GM23338 (cell line): Measurements from ENCODE around the gene SMURF1. TPM values are rescaled to one million over a fixed set of nuclear protein-coding genes. Genes with fewer than 3 reads are reported as not detected.

Experiments
- ATAC-seq: fragments of 200-7000 bp; cut with Tn5 transposase; 3 replicates; pipeline ENCODE4 v1.9.1; 2020
- DNase-seq: peaks from one replicate; pipeline ENCODE4 v3.0.0-alpha.2; 2015; ENCODE audit warnings: low spot score
- H2AFZ ChIP-seq: fragments of 200-600 bp; sonication (generic); 2 replicates; pipeline ENCODE4 v1.8.0; 2016; ENCODE audit warnings: antibody characterized with exemption, mild to moderate bottlenecking, moderate library complexity
- H3F3A ChIP-seq: fragments of 200-600 bp; sonication (generic); replicated peaks from 2 replicates; pipeline ENCODE4 v1.8.0; 2017; ENCODE audit warnings: antibody characterized with exemption, mixed run types, low read depth
- H3K27ac ChIP-seq: fragments of 200-600 bp; sonication (generic); 2 replicates; pipeline ENCODE4 v1.6.1; 2016; ENCODE audit warnings: low read depth
- H3K27me3 ChIP-seq: fragments of 200-600 bp; sonication (generic); 2 replicates; pipeline ENCODE4 v1.8.0; 2016; ENCODE audit warnings: mild to moderate bottlenecking, mixed run types, moderate library complexity; ENCODE audit not compliant: insufficient read depth
- H3K36me3 ChIP-seq: fragments of 200-600 bp; sonication (generic); 2 replicates; pipeline ENCODE4 v1.8.0; 2016; ENCODE audit warnings: mild to moderate bottlenecking; ENCODE audit not compliant: insufficient read depth
- H3K4me1 ChIP-seq: fragments of 200-600 bp; sonication (generic); 2 replicates; pipeline ENCODE4 v1.8.0; 2016; ENCODE audit warnings: mild to moderate bottlenecking, moderate library complexity; ENCODE audit not compliant: insufficient read depth
- H3K4me2 ChIP-seq: fragments of 200-600 bp; sonication (generic); 2 replicates; pipeline ENCODE4 v1.7.1; 2017; ENCODE audit warnings: mixed run types
- H3K4me3 ChIP-seq: fragments of 200-600 bp; sonication (generic); 2 replicates; pipeline ENCODE4 v1.6.1; 2016; ENCODE audit warnings: mixed run types
- H3K79me2 ChIP-seq: fragments of 200-600 bp; sonication (generic); replicated peaks from 2 replicates; pipeline ENCODE4 v1.8.0; 2017; ENCODE audit warnings: mild to moderate bottlenecking; ENCODE audit not compliant: insufficient read depth
- H3K9me2 ChIP-seq: fragments of 200-600 bp; sonication (generic); 2 replicates; pipeline ENCODE4 v1.8.0; 2017; ENCODE audit not compliant: insufficient read depth
- H4K20me1 ChIP-seq: fragments of 200-600 bp; sonication (generic); replicated peaks from 2 replicates; pipeline ENCODE4 v1.8.0; 2017; ENCODE audit warnings: mild to moderate bottlenecking; ENCODE audit not compliant: insufficient read depth
- H3K27ac Mint-ChIP-seq: 2 replicates; pipeline ENCODE4 v1.8.0; 2020; ENCODE audit warnings: inconsistent platforms, mild to moderate bottlenecking, moderate library complexity, mixed read lengths
- H3K27me3 Mint-ChIP-seq: 3 replicates; pipeline ENCODE4 v1.8.0; 2022; ENCODE audit warnings: low read depth, mild to moderate bottlenecking, moderate library complexity, mixed read lengths, inconsistent platforms; ENCODE audit not compliant: insufficient read depth, poor library complexity
- H3K36me3 Mint-ChIP-seq: 3 replicates; pipeline ENCODE4 v1.8.0; 2021; ENCODE audit warnings: low read depth, mild to moderate bottlenecking, inconsistent platforms, moderate library complexity, mixed read lengths
- H3K4me1 Mint-ChIP-seq: 3 replicates; pipeline ENCODE4 v1.8.0; 2020; ENCODE audit warnings: mild to moderate bottlenecking, inconsistent platforms, mixed read lengths
- H3K4me3 Mint-ChIP-seq: 3 replicates; pipeline ENCODE4 v1.8.0; 2021; ENCODE audit warnings: moderate library complexity, mild to moderate bottlenecking, inconsistent platforms, mixed read lengths
- H3K9me3 Mint-ChIP-seq: 3 replicates; pipeline ENCODE4 v1.8.0; 2020; ENCODE audit warnings: moderate library complexity, mild to moderate bottlenecking, inconsistent platforms, mixed read lengths
- EZH2 ChIP-seq: fragments of 200-600 bp; sonication (generic); IDR thresholded peaks from one replicate; pipeline ENCODE4 v1.8.0; 2017; ENCODE audit warnings: antibody characterized with exemption, mild to moderate bottlenecking, low read depth; ENCODE audit not compliant: unreplicated experiment
- EZH2phosphoT487 ChIP-seq: fragments of 200-600 bp; sonication (generic); IDR thresholded peaks from one replicate; pipeline ENCODE4 v1.8.1; 2018; ENCODE audit warnings: antibody characterized with exemption; ENCODE audit not compliant: unreplicated experiment
- JUNB ChIP-seq: IDR thresholded peaks from one replicate; pipeline ENCODE4 v1.6.1; 2016; ENCODE audit warnings: antibody characterized with exemption; ENCODE audit not compliant: unreplicated experiment
- NANOG ChIP-seq: IDR thresholded peaks from 2 replicates; pipeline ENCODE4 v1.6.1; 2016; ENCODE audit warnings: antibody characterized with exemption, borderline replicate concordance
- POLR2AphosphoS5 ChIP-seq: IDR thresholded peaks from 2 replicates; pipeline ENCODE4 v1.6.1; 2016; ENCODE audit warnings: antibody characterized with exemption, low read depth
- STAT1 ChIP-seq: IDR thresholded peaks from one replicate; pipeline ENCODE4 v1.6.1; 2016; ENCODE audit warnings: antibody characterized with exemption; ENCODE audit not compliant: unreplicated experiment
- ZNF114 ChIP-seq: fragments of 250-450 bp; sonication (Bioruptor Pico); IDR thresholded peaks from 2 replicates; pipeline ENCODE4 v1.5.0; 2020; ENCODE audit warnings: mild to moderate bottlenecking, moderate library complexity
- ZNF331 ChIP-seq: fragments of 250-450 bp; sonication (Bioruptor Pico); IDR thresholded peaks from 2 replicates; pipeline ENCODE4 v1.5.0; 2020; ENCODE audit warnings: low read depth, mild to moderate bottlenecking, moderate library complexity
- polyA plus RNA-seq: library from polyadenylated mRNA; unstranded; fragments of >200 nt; fragmentation: Nextera tagmentation; extraction: Ambion mirVana; gene quantifications from 2 replicates; pipeline ENCODE4 v1.2.1, GENCODE V29; 2016
- total RNA-seq: library from RNA; depleted of rRNA; stranded (reverse); fragments of >200 nt; shearing (Covaris generic); gene quantifications from 2 replicates; pipeline ENCODE4 v1.2.3, GENCODE V29; 2014
- TF ChIP-seq, protein P1 (sequence below): IDR thresholded peaks from 2 replicates; pipeline ENCODE4 v1.6.1; 2016; ENCODE audit warnings: antibody characterized with exemption
- TF ChIP-seq, protein P2 (sequence below): fragments of 250-450 bp; sonication (Bioruptor Pico); IDR thresholded peaks from 2 replicates; pipeline ENCODE4 v1.5.0; 2020; ENCODE audit warnings: mild to moderate bottlenecking, moderate library complexity
- TF ChIP-seq, protein P3 (sequence below), 2 experiments: fragments of 200-600 bp in 1 of 2; sonication (generic) in 1 of 2; conservative IDR thresholded peaks; 2 replicates each; pipeline versions ENCODE4 v1.5.1 to v1.6.1; 2016 to 2017; ENCODE audit warnings: antibody characterized with exemption in 2 of 2, low read depth in 2 of 2, mild to moderate bottlenecking in 2 of 2, moderate library complexity in 1 of 2

SMURF1 gene
- total and polyA plus RNA-seq, 2 experiments from 2014 or later = 5.8 to 23.9 TPM

DNA sequence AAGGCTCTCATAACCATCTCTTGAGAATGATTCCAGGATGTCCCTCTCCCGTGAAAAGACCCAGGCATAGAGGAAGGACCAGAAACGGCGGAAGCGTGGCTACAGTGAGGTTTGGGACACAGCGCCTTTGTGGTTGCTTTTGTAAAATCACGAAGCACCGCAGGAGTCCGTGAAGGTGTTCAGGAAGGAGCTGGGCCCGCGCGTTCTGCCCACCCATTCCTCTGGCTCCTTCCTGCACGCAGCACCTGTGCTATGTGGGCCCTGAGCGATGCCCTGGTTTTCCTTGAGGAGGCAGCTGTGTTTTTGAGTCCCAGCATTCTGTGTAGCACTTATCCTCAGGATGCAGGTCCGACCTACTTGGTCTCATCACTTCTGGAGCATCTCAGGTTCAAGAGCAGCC lies 152.8 kb downstream of the SMURF1 start:
- Mint-ChIP-seq H3K36me3 (peaks cover 91% of the 10 kb centered on the region), H3K4me1 (no peaks in the 10 kb centered on the region), H3K4me3 (no peak overlapping the region), H3K9me3 (peaks cover 1% of the 10 kb centered on the region; the same call in 1 of the 3 replicates), H3K27ac (no peak overlapping the region), H3K27me3 (peaks cover 13% of the 10 kb centered on the region)
- TF ChIP-seq EZH2 (no peak), ZNF114 (CRISPR knock-in tag) (no peak), NANOG (no peak), POLR2AphosphoS5 (no peak)
- Histone ChIP-seq H3K4me3 (no peak overlapping the region), H3K79me2 (no peaks in the 10 kb centered on the region), H3K27ac (no peak overlapping the region), H3K9me2 (no peaks in the 10 kb centered on the region), H3F3A (no peaks in the 10 kb centered on the region), H3K4me1 (no peaks in the 10 kb centered on the region), H3K27me3 (no peaks in the 10 kb centered on the region), H3K36me3 (peaks cover 33% of the 10 kb centered on the region), H4K20me1 (peaks cover 20% of the 10 kb centered on the region), H3K4me2 (no peak overlapping the region), H2AFZ (no peak overlapping the region)
- DNase-seq (no peak), ATAC-seq (no peak)

DNA sequence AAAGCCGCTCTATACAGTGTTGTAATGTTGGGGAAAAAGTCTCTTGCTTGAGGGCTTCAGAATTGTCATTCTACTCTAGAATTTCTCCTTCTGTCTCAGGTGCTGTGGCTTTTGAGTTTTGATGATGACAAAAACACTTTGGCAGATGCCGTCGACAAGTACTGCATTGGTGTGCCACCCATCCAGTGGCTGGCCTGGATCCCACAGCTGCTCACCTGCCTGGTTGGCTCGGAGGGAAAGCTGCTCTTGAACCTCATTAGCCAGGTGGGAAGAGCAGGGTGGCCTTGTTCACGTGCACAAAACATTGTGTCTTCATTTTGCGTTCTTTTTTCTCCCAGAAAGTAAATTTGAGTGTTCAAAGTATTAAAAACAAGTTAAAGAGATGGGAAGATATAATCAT lies 153.6 kb downstream of the SMURF1 start:
- Mint-ChIP-seq H3K27me3 (peaks cover 13% of the 10 kb centered on the region), H3K9me3 (peaks cover 7% of the 10 kb centered on the region; the same call in 1 of the 3 replicates), H3K27ac (no peak overlapping the region), H3K36me3 (peaks cover 91% of the 10 kb centered on the region), H3K4me1 (no peaks in the 10 kb centered on the region), H3K4me3 (no peak overlapping the region)
- Histone ChIP-seq H3K9me2 (no peaks in the 10 kb centered on the region), H4K20me1 (peaks cover 19% of the 10 kb centered on the region), H3K4me2 (no peak overlapping the region), H3K4me1 (no peaks in the 10 kb centered on the region), H3K27ac (no peak overlapping the region), H3K79me2 (no peaks in the 10 kb centered on the region), H2AFZ (no peak overlapping the region), H3K27me3 (no peaks in the 10 kb centered on the region), H3K4me3 (no peak overlapping the region), H3F3A (no peaks in the 10 kb centered on the region), H3K36me3 (peaks cover 41% of the 10 kb centered on the region)
- ATAC-seq = no peak
- no peak for DNase-seq
- TF ChIP-seq JUNB (no peak), ZNF331 (CRISPR knock-in tag) (no peak), ZNF114 (CRISPR knock-in tag) (no peak), STAT1 (no peak), EZH2phosphoT487 (no peak), NANOG (no peak)
- TF ChIP-seq, protein P1, sequence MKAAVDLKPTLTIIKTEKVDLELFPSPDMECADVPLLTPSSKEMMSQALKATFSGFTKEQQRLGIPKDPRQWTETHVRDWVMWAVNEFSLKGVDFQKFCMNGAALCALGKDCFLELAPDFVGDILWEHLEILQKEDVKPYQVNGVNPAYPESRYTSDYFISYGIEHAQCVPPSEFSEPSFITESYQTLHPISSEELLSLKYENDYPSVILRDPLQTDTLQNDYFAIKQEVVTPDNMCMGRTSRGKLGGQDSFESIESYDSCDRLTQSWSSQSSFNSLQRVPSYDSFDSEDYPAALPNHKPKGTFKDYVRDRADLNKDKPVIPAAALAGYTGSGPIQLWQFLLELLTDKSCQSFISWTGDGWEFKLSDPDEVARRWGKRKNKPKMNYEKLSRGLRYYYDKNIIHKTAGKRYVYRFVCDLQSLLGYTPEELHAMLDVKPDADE = no peak
- TF ChIP-seq, protein P2, sequence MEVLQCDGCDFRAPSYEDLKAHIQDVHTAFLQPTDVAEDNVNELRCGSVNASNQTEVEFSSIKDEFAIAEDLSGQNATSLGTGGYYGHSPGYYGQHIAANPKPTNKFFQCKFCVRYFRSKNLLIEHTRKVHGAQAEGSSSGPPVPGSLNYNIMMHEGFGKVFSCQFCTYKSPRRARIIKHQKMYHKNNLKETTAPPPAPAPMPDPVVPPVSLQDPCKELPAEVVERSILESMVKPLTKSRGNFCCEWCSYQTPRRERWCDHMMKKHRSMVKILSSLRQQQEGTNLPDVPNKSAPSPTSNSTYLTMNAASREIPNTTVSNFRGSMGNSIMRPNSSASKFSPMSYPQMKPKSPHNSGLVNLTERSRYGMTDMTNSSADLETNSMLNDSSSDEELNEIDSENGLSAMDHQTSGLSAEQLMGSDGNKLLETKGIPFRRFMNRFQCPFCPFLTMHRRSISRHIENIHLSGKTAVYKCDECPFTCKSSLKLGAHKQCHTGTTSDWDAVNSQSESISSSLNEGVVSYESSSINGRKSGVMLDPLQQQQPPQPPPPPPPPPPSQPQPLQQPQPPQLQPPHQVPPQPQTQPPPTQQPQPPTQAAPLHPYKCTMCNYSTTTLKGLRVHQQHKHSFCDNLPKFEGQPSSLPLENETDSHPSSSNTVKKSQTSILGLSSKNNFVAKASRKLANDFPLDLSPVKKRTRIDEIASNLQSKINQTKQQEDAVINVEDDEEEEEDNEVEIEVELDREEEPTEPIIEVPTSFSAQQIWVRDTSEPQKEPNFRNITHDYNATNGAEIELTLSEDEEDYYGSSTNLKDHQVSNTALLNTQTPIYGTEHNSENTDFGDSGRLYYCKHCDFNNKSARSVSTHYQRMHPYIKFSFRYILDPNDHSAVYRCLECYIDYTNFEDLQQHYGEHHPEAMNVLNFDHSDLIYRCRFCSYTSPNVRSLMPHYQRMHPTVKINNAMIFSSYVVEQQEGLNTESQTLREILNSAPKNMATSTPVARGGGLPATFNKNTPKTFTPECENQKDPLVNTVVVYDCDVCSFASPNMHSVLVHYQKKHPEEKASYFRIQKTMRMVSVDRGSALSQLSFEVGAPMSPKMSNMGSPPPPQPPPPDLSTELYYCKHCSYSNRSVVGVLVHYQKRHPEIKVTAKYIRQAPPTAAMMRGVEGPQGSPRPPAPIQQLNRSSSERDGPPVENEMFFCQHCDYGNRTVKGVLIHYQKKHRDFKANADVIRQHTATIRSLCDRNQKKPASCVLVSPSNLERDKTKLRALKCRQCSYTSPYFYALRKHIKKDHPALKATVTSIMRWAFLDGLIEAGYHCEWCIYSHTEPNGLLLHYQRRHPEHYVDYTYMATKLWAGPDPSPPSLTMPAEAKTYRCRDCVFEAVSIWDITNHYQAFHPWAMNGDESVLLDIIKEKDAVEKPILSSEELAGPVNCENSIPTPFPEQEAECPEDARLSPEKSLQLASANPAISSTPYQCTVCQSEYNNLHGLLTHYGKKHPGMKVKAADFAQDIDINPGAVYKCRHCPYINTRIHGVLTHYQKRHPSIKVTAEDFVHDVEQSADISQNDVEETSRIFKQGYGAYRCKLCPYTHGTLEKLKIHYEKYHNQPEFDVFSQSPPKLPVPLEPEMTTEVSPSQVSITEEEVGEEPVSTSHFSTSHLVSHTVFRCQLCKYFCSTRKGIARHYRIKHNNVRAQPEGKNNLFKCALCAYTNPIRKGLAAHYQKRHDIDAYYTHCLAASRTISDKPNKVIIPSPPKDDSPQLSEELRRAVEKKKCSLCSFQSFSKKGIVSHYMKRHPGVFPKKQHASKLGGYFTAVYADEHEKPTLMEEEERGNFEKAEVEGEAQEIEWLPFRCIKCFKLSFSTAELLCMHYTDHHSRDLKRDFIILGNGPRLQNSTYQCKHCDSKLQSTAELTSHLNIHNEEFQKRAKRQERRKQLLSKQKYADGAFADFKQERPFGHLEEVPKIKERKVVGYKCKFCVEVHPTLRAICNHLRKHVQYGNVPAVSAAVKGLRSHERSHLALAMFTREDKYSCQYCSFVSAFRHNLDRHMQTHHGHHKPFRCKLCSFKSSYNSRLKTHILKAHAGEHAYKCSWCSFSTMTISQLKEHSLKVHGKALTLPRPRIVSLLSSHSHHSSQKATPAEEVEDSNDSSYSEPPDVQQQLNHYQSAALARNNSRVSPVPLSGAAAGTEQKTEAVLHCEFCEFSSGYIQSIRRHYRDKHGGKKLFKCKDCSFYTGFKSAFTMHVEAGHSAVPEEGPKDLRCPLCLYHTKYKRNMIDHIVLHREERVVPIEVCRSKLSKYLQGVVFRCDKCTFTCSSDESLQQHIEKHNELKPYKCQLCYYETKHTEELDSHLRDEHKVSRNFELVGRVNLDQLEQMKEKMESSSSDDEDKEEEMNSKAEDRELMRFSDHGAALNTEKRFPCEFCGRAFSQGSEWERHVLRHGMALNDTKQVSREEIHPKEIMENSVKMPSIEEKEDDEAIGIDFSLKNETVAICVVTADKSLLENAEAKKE (CRISPR knock-in tag) = no peak
- TF ChIP-seq, protein P3, sequence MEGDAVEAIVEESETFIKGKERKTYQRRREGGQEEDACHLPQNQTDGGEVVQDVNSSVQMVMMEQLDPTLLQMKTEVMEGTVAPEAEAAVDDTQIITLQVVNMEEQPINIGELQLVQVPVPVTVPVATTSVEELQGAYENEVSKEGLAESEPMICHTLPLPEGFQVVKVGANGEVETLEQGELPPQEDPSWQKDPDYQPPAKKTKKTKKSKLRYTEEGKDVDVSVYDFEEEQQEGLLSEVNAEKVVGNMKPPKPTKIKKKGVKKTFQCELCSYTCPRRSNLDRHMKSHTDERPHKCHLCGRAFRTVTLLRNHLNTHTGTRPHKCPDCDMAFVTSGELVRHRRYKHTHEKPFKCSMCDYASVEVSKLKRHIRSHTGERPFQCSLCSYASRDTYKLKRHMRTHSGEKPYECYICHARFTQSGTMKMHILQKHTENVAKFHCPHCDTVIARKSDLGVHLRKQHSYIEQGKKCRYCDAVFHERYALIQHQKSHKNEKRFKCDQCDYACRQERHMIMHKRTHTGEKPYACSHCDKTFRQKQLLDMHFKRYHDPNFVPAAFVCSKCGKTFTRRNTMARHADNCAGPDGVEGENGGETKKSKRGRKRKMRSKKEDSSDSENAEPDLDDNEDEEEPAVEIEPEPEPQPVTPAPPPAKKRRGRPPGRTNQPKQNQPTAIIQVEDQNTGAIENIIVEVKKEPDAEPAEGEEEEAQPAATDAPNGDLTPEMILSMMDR (conservative IDR thresholded peaks at IDR 0.05; ENCODE audit: low read depth in 2 of 2) = no peak
